ENCODE data around the gene ISCA1.

ISCA1 gene

GRCh38 chr9:86282979-86283535 is 719 bp upstream of the ISCA1 start (continued):
- TF ChIP-seq, protein P1, sequence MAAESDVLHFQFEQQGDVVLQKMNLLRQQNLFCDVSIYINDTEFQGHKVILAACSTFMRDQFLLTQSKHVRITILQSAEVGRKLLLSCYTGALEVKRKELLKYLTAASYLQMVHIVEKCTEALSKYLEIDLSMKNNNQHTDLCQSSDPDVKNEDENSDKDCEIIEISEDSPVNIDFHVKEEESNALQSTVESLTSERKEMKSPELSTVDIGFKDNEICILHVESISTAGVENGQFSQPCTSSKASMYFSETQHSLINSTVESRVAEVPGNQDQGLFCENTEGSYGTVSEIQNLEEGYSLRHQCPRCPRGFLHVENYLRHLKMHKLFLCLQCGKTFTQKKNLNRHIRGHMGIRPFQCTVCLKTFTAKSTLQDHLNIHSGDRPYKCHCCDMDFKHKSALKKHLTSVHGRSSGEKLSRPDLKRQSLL (tag by site-specific recombination; IDR thresholded peaks at IDR 0.05): no peak
- TF ChIP-seq ZNF112 (tag by site-specific recombination; IDR thresholded peaks at IDR 0.05): no peak
- TF ChIP-seq, protein P2, sequence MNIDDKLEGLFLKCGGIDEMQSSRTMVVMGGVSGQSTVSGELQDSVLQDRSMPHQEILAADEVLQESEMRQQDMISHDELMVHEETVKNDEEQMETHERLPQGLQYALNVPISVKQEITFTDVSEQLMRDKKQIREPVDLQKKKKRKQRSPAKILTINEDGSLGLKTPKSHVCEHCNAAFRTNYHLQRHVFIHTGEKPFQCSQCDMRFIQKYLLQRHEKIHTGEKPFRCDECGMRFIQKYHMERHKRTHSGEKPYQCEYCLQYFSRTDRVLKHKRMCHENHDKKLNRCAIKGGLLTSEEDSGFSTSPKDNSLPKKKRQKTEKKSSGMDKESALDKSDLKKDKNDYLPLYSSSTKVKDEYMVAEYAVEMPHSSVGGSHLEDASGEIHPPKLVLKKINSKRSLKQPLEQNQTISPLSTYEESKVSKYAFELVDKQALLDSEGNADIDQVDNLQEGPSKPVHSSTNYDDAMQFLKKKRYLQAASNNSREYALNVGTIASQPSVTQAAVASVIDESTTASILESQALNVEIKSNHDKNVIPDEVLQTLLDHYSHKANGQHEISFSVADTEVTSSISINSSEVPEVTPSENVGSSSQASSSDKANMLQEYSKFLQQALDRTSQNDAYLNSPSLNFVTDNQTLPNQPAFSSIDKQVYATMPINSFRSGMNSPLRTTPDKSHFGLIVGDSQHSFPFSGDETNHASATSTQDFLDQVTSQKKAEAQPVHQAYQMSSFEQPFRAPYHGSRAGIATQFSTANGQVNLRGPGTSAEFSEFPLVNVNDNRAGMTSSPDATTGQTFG (tag by site-specific recombination; IDR thresholded peaks at IDR 0.05; ENCODE audit: borderline replicate concordance): no peak
- TF ChIP-seq ZFP37 (tag by site-specific recombination; IDR thresholded peaks at IDR 0.05): peak; percentile 76; the same call in 1 of the 2 replicates
- no peak for TF ChIP-seq ZNF785 (tag by site-specific recombination; IDR thresholded peaks at IDR 0.05)
- TF ChIP-seq ZNF169 (tag by site-specific recombination; IDR thresholded peaks at IDR 0.05): no peak
- TF ChIP-seq ZBTB49 (tag by site-specific recombination; IDR thresholded peaks at IDR 0.05; ENCODE audit: low read depth): no peak
- TF ChIP-seq ZNF292 (tag by site-specific recombination; IDR thresholded peaks at IDR 0.05; ENCODE audit: borderline replicate concordance, low read depth): no peak
- TF ChIP-seq ZBTB11 (tag by site-specific recombination; conservative IDR thresholded peaks at IDR 0.05; ENCODE audit: low read depth): no peak
- no peak for TF ChIP-seq PRDM1 (tag by site-specific recombination; IDR thresholded peaks at IDR 0.05)
- TF ChIP-seq ZNF544 (tag by site-specific recombination; IDR thresholded peaks at IDR 0.05): no peak
- TF ChIP-seq, protein P3, sequence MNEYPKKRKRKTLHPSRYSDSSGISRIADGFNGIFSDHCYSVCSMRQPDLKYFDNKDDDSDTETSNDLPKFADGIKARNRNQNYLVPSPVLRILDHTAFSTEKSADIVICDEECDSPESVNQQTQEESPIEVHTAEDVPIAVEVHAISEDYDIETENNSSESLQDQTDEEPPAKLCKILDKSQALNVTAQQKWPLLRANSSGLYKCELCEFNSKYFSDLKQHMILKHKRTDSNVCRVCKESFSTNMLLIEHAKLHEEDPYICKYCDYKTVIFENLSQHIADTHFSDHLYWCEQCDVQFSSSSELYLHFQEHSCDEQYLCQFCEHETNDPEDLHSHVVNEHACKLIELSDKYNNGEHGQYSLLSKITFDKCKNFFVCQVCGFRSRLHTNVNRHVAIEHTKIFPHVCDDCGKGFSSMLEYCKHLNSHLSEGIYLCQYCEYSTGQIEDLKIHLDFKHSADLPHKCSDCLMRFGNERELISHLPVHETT (tag by site-specific recombination; IDR thresholded peaks at IDR 0.05): peak; percentile 10; the same call in 1 of the 2 replicates
- TF ChIP-seq ZNF202 (tag by site-specific recombination; IDR thresholded peaks at IDR 0.05; ENCODE audit: borderline replicate concordance): no peak
- TF ChIP-seq, protein P4, sequence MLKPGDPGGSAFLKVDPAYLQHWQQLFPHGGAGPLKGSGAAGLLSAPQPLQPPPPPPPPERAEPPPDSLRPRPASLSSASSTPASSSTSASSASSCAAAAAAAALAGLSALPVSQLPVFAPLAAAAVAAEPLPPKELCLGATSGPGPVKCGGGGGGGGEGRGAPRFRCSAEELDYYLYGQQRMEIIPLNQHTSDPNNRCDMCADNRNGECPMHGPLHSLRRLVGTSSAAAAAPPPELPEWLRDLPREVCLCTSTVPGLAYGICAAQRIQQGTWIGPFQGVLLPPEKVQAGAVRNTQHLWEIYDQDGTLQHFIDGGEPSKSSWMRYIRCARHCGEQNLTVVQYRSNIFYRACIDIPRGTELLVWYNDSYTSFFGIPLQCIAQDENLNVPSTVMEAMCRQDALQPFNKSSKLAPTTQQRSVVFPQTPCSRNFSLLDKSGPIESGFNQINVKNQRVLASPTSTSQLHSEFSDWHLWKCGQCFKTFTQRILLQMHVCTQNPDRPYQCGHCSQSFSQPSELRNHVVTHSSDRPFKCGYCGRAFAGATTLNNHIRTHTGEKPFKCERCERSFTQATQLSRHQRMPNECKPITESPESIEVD (tag by site-specific recombination; IDR thresholded peaks at IDR 0.05): no peak
- TF ChIP-seq ZNF24 (tag by site-specific recombination; IDR thresholded peaks at IDR 0.05): peak; percentile 11; the same call in 1 of the 2 replicates
- no peak for TF ChIP-seq ZNF362 (tag by site-specific recombination; IDR thresholded peaks at IDR 0.05)
- no peak for TF ChIP-seq ZNF610 (tag by site-specific recombination; IDR thresholded peaks at IDR 0.05; ENCODE audit: borderline replicate concordance)
- TF ChIP-seq ZNF48 (tag by site-specific recombination; IDR thresholded peaks at IDR 0.05): no peak
- TF ChIP-seq, protein P5, sequence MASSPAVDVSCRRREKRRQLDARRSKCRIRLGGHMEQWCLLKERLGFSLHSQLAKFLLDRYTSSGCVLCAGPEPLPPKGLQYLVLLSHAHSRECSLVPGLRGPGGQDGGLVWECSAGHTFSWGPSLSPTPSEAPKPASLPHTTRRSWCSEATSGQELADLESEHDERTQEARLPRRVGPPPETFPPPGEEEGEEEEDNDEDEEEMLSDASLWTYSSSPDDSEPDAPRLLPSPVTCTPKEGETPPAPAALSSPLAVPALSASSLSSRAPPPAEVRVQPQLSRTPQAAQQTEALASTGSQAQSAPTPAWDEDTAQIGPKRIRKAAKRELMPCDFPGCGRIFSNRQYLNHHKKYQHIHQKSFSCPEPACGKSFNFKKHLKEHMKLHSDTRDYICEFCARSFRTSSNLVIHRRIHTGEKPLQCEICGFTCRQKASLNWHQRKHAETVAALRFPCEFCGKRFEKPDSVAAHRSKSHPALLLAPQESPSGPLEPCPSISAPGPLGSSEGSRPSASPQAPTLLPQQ (tag by site-specific recombination; IDR thresholded peaks at IDR 0.05): 0 out of 2 replicates have a peak, but pooled peaks have one; percentile 14
- no peak for TF ChIP-seq HOXC10 (CRISPR knock-in tag; IDR thresholded peaks at IDR 0.05)
- no peak for TF ChIP-seq ZNF223 (tag by site-specific recombination; IDR thresholded peaks at IDR 0.05)
- no peak for TF ChIP-seq OVOL3 (tag by site-specific recombination; IDR thresholded peaks at IDR 0.05)
- TF ChIP-seq ZNF664 (tag by site-specific recombination; IDR thresholded peaks at IDR 0.05): no peak
- no peak for TF ChIP-seq ZNF654 (tag by site-specific recombination; IDR thresholded peaks at IDR 0.05; ENCODE audit: low read depth)
- peak; percentile 83 for TF ChIP-seq TRIM28 (IDR thresholded peaks at IDR 0.05; ENCODE audit: borderline replicate concordance, low read length)
